ENCODE measurements around the gene TM9SF2.

The TM9SF2 gene

GRCh38 chr13:99507551-99507950, 6.3 kb downstream of the TM9SF2 start:
- Histone ChIP-seq H3K36me3 (ENCODE audit: control insufficient read depth in 1 of 2, insufficient read depth in 2 of 2, low read length in 2 of 2) (peaks cover 4 to 13% of the 10 kb centered on the region in 2 donors), H3K9ac (ENCODE audit: low read depth in 1 of 2, low read length in 2 of 2) (no peak overlapping the region)

DNA sequence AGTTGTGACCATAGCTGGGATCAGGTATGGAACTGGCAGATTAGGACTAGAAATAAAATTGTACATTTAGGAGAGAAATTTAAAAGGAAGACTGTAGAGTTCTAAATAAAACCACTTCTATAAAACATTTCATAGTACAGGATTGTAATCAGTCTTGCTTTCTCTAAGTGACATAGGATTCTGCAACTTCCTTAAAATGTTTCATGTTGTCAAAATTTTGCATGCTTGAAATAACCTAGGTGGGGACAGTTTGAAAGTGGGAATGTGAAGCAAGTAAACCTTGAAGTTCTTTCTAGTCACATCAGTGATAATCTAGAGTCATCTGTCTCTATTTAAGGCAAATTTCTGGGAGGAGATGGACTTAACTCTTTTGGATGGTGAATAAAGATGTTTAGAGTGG, 6.7 kb downstream of the TM9SF2 start:
- no peak overlapping the region for H3K9ac ChIP-seq (ENCODE audit: low read depth in 1 of 2, low read length in 2 of 2)
- H3K27ac ChIP-seq (ENCODE audit: low read depth, low read length): no peak overlapping the region
- H3K9me3 ChIP-seq (ENCODE audit: control insufficient read depth in 1 of 2, low read length in 2 of 2): peaks cover 0 to 7% of the 10 kb centered on the region in 2 donors
- H3K27me3 ChIP-seq (ENCODE audit: control insufficient read depth in 1 of 2, insufficient read depth in 2 of 2, low read length in 2 of 2): no peaks in the 10 kb centered on the region
- H3K36me3 ChIP-seq (ENCODE audit: control insufficient read depth in 1 of 2, insufficient read depth in 2 of 2, low read length in 2 of 2): peaks cover 4 to 13% of the 10 kb centered on the region in 2 donors
- H3K4me1 ChIP-seq (ENCODE audit: control insufficient read depth in 1 of 2, insufficient read depth in 2 of 2, low read length in 2 of 2): peaks cover 37 to 45% of the 10 kb centered on the region in 2 donors
- H3K4me3 ChIP-seq (ENCODE audit: low read depth in 1 of 2, low read length in 2 of 2): no peak overlapping the region

More at GRCh38 chr13:99507551-99507950, 6.3 kb downstream of the TM9SF2 start:
- H3K27me3 ChIP-seq (ENCODE audit: control insufficient read depth in 1 of 2, insufficient read depth in 2 of 2, low read length in 2 of 2): no peaks in the 10 kb centered on the region
- peak overlapping the region in 1 of 2 donors; percentile 9 for H3K4me3 ChIP-seq (ENCODE audit: low read depth in 1 of 2, low read length in 2 of 2)
- no peak overlapping the region for H3K27ac ChIP-seq (ENCODE audit: low read depth, low read length)
- peaks cover 41 to 49% of the 10 kb centered on the region in 2 donors for H3K4me1 ChIP-seq (ENCODE audit: control insufficient read depth in 1 of 2, insufficient read depth in 2 of 2, low read length in 2 of 2)
- peaks cover 0 to 7% of the 10 kb centered on the region in 2 donors for H3K9me3 ChIP-seq (ENCODE audit: control insufficient read depth in 1 of 2, low read length in 2 of 2)

DNA sequence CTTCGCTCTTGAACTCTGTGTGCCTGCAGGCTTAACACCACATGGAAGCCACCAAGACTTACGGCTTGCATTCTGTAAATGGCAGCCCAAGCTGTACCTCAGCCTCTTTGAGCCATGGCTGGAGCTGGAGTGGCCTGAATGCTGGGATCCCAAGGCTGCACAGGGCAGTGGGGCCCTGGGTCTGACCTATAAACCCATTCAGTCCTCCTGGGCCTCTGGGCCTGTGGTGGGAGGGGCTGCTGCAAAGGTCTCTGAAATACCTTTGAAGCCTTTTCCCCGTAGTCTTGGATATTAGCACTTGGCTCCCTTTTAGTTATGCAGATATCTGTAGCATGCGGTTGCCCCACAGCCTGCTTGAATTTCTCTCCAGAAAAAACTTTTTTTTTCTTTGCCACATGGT, 8.2 kb downstream of the TM9SF2 start:
- H3K9me3 ChIP-seq (ENCODE audit: control insufficient read depth in 1 of 2, low read length in 2 of 2): peaks cover 0 to 7% of the 10 kb centered on the region in 2 donors
- no peak overlapping the region for H3K4me3 ChIP-seq (ENCODE audit: low read depth in 1 of 2, low read length in 2 of 2)
- H3K9ac ChIP-seq (ENCODE audit: low read depth in 1 of 2, low read length in 2 of 2): no peak overlapping the region
- H3K4me1 ChIP-seq (ENCODE audit: control insufficient read depth in 1 of 2, insufficient read depth in 2 of 2, low read length in 2 of 2): peaks cover 28 to 35% of the 10 kb centered on the region in 2 donors
- H3K27me3 ChIP-seq (ENCODE audit: control insufficient read depth in 1 of 2, insufficient read depth in 2 of 2, low read length in 2 of 2): no peaks in the 10 kb centered on the region
- peaks cover 4 to 13% of the 10 kb centered on the region in 2 donors for H3K36me3 ChIP-seq (ENCODE audit: control insufficient read depth in 1 of 2, insufficient read depth in 2 of 2, low read length in 2 of 2)
- no peak overlapping the region for H3K27ac ChIP-seq (ENCODE audit: low read depth, low read length)

- no peak overlapping the region for H3K27ac ChIP-seq (ENCODE audit: low read depth, low read length)
Observed at GRCh38 chr13:99514801-99515200, 13.5 kb downstream of the TM9SF2 start.

GRCh38 chr13:99516153-99516929, 15.1 kb downstream of the TM9SF2 start:
- no peak overlapping the region for H3K27ac ChIP-seq (ENCODE audit: low read depth, low read length)
- H3K4me3 ChIP-seq (ENCODE audit: low read depth in 1 of 2, low read length in 2 of 2): no peak overlapping the region
- no peaks in the 10 kb centered on the region for H3K9me3 ChIP-seq (ENCODE audit: control insufficient read depth in 1 of 2, low read length in 2 of 2)
- peaks cover 0 to 10% of the 10 kb centered on the region in 2 donors for H3K4me1 ChIP-seq (ENCODE audit: control insufficient read depth in 1 of 2, insufficient read depth in 2 of 2, low read length in 2 of 2)
- peaks cover 13 to 25% of the 10 kb centered on the region in 2 donors for H3K36me3 ChIP-seq (ENCODE audit: control insufficient read depth in 1 of 2, insufficient read depth in 2 of 2, low read length in 2 of 2)
- no peak overlapping the region for H3K9ac ChIP-seq (ENCODE audit: low read depth in 1 of 2, low read length in 2 of 2)
- H3K27me3 ChIP-seq (ENCODE audit: control insufficient read depth in 1 of 2, insufficient read depth in 2 of 2, low read length in 2 of 2): no peaks in the 10 kb centered on the region

More at GRCh38 chr13:99514801-99515200, 13.5 kb downstream of the TM9SF2 start:
- Histone ChIP-seq H3K36me3 (ENCODE audit: control insufficient read depth in 1 of 2, insufficient read depth in 2 of 2, low read length in 2 of 2) (peaks cover 7 to 11% of the 10 kb centered on the region in 2 donors), H3K9me3 (ENCODE audit: control insufficient read depth in 1 of 2, low read length in 2 of 2) (no peaks in the 10 kb centered on the region), H3K4me3 (ENCODE audit: low read depth in 1 of 2, low read length in 2 of 2) (no peak overlapping the region), H3K9ac (ENCODE audit: low read depth in 1 of 2, low read length in 2 of 2) (no peak overlapping the region), H3K4me1 (ENCODE audit: control insufficient read depth in 1 of 2, insufficient read depth in 2 of 2, low read length in 2 of 2) (peaks cover 0 to 10% of the 10 kb centered on the region in 2 donors), H3K27me3 (ENCODE audit: control insufficient read depth in 1 of 2, insufficient read depth in 2 of 2, low read length in 2 of 2) (no peaks in the 10 kb centered on the region)

GRCh38 chr13:99517577-99517976, 16.3 kb downstream of the TM9SF2 start:
- Histone ChIP-seq H3K9ac (ENCODE audit: low read depth in 1 of 2, low read length in 2 of 2) (no peak overlapping the region), H3K27ac (ENCODE audit: low read depth, low read length) (no peak overlapping the region), H3K4me3 (ENCODE audit: low read depth in 1 of 2, low read length in 2 of 2) (no peak overlapping the region), H3K36me3 (ENCODE audit: control insufficient read depth in 1 of 2, insufficient read depth in 2 of 2, low read length in 2 of 2) (peaks cover 20 to 37% of the 10 kb centered on the region in 2 donors), H3K4me1 (ENCODE audit: control insufficient read depth in 1 of 2, insufficient read depth in 2 of 2, low read length in 2 of 2) (peaks cover 0 to 10% of the 10 kb centered on the region in 2 donors), H3K9me3 (ENCODE audit: control insufficient read depth in 1 of 2, low read length in 2 of 2) (no peaks in the 10 kb centered on the region), H3K27me3 (ENCODE audit: control insufficient read depth in 1 of 2, insufficient read depth in 2 of 2, low read length in 2 of 2) (no peaks in the 10 kb centered on the region)

DNA sequence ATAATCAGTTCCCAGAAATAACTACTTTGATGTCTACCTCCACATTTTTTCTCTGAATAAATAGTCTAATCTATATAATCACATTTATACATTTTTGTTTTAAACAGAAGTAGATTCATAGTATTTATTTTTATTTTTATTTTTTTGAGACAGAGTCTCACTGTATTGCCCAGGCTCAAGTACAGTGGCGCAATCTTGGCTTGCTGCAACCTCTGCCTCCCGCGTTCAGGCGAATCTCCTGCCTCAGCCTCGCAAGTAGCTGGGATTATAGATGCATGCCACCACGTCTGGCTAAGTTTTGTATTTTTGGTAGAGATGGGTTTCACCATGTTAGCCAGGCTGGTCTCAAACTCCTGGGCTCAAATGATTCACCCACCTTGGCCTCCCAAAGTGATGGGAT, 16.7 kb downstream of the TM9SF2 start:
- H3K36me3 ChIP-seq (ENCODE audit: control insufficient read depth in 1 of 2, insufficient read depth in 2 of 2, low read length in 2 of 2): peaks cover 21 to 40% of the 10 kb centered on the region in 2 donors
- no peak overlapping the region for H3K4me3 ChIP-seq (ENCODE audit: low read depth in 1 of 2, low read length in 2 of 2)
- no peaks in the 10 kb centered on the region for H3K9me3 ChIP-seq (ENCODE audit: control insufficient read depth in 1 of 2, low read length in 2 of 2)
- no peaks in the 10 kb centered on the region for H3K27me3 ChIP-seq (ENCODE audit: control insufficient read depth in 1 of 2, insufficient read depth in 2 of 2, low read length in 2 of 2)
- H3K27ac ChIP-seq (ENCODE audit: low read depth, low read length): no peak overlapping the region
- H3K9ac ChIP-seq (ENCODE audit: low read depth in 1 of 2, low read length in 2 of 2): no peak overlapping the region
- H3K4me1 ChIP-seq (ENCODE audit: control insufficient read depth in 1 of 2, insufficient read depth in 2 of 2, low read length in 2 of 2): peaks cover 0 to 10% of the 10 kb centered on the region in 2 donors

DNA sequence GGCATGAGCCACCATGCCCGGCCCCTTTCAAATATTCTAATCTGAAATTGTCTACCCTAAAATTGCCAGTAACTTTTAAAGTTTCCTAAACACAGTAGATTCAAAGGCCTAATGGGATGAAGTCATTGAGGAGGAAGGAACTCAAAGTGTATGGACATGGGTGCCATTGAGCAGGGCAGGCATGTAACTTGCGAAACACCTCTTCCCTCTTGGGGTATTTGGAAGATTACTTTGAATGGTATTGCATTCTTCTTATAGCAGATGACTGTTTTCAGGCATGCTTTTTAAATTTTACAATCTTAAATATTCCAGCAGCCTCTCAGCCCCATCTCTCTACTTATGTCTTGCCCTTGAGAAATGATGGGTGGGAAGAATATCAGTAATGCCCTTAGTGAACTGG, 21.0 kb downstream of the TM9SF2 start:
- Histone ChIP-seq H3K4me3 (ENCODE audit: low read depth in 1 of 2, low read length in 2 of 2) (no peak overlapping the region), H3K36me3 (ENCODE audit: control insufficient read depth in 1 of 2, insufficient read depth in 2 of 2, low read length in 2 of 2) (peaks cover 39 to 78% of the 10 kb centered on the region in 2 donors), H3K27me3 (ENCODE audit: control insufficient read depth in 1 of 2, insufficient read depth in 2 of 2, low read length in 2 of 2) (no peaks in the 10 kb centered on the region), H3K27ac (ENCODE audit: low read depth, low read length) (no peak overlapping the region), H3K9me3 (ENCODE audit: control insufficient read depth in 1 of 2, low read length in 2 of 2) (no peaks in the 10 kb centered on the region), H3K9ac (ENCODE audit: low read depth in 1 of 2, low read length in 2 of 2) (no peak overlapping the region), H3K4me1 (ENCODE audit: control insufficient read depth in 1 of 2, insufficient read depth in 2 of 2, low read length in 2 of 2) (no peaks in the 10 kb centered on the region)

DNA sequence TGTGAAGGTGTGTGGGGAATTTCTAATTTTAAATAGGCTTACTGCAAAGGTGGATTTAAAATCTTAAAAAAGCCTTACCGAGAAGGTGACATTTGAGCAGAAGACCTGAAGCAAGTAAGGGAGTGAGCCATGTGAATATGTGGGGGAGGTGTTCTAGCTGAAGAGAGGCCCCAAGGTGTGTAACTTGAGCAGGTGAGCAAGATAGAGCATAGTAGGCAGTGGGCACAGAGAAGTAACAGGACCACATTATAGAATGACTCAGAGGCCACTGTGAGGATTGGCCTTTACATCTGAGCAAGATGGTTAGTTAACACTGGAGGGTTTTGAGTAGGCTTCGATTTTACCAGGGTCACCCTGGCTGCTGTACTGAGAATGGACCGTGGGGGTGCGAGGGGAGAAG, 22.6 kb downstream of the TM9SF2 start:
- H3K36me3 ChIP-seq (ENCODE audit: control insufficient read depth in 1 of 2, insufficient read depth in 2 of 2, low read length in 2 of 2): peaks cover 43 to 80% of the 10 kb centered on the region in 2 donors

GRCh38 chr13:99525967-99526366, 24.7 kb downstream of the TM9SF2 start:
- no peaks in the 10 kb centered on the region for H3K4me1 ChIP-seq (ENCODE audit: control insufficient read depth in 1 of 2, insufficient read depth in 2 of 2, low read length in 2 of 2)
- peaks cover 37 to 76% of the 10 kb centered on the region in 2 donors for H3K36me3 ChIP-seq (ENCODE audit: control insufficient read depth in 1 of 2, insufficient read depth in 2 of 2, low read length in 2 of 2)

More for the DNA sequence above, 22.6 kb downstream of the TM9SF2 start:
- Histone ChIP-seq H3K9ac (ENCODE audit: low read depth in 1 of 2, low read length in 2 of 2) (no peak overlapping the region), H3K9me3 (ENCODE audit: control insufficient read depth in 1 of 2, low read length in 2 of 2) (no peaks in the 10 kb centered on the region), H3K27me3 (ENCODE audit: control insufficient read depth in 1 of 2, insufficient read depth in 2 of 2, low read length in 2 of 2) (no peaks in the 10 kb centered on the region), H3K4me3 (ENCODE audit: low read depth in 1 of 2, low read length in 2 of 2) (no peak overlapping the region), H3K4me1 (ENCODE audit: control insufficient read depth in 1 of 2, insufficient read depth in 2 of 2, low read length in 2 of 2) (no peaks in the 10 kb centered on the region), H3K27ac (ENCODE audit: low read depth, low read length) (no peak overlapping the region)

More at GRCh38 chr13:99525967-99526366, 24.7 kb downstream of the TM9SF2 start:
- Histone ChIP-seq H3K9me3 (ENCODE audit: control insufficient read depth in 1 of 2, low read length in 2 of 2) (no peaks in the 10 kb centered on the region), H3K4me3 (ENCODE audit: low read depth in 1 of 2, low read length in 2 of 2) (no peak overlapping the region), H3K27me3 (ENCODE audit: control insufficient read depth in 1 of 2, insufficient read depth in 2 of 2, low read length in 2 of 2) (no peaks in the 10 kb centered on the region), H3K27ac (ENCODE audit: low read depth, low read length) (no peak overlapping the region), H3K9ac (ENCODE audit: low read depth in 1 of 2, low read length in 2 of 2) (no peak overlapping the region)
